ENCODE data around the gene DNAH14.

DNAH14 gene

DNA sequence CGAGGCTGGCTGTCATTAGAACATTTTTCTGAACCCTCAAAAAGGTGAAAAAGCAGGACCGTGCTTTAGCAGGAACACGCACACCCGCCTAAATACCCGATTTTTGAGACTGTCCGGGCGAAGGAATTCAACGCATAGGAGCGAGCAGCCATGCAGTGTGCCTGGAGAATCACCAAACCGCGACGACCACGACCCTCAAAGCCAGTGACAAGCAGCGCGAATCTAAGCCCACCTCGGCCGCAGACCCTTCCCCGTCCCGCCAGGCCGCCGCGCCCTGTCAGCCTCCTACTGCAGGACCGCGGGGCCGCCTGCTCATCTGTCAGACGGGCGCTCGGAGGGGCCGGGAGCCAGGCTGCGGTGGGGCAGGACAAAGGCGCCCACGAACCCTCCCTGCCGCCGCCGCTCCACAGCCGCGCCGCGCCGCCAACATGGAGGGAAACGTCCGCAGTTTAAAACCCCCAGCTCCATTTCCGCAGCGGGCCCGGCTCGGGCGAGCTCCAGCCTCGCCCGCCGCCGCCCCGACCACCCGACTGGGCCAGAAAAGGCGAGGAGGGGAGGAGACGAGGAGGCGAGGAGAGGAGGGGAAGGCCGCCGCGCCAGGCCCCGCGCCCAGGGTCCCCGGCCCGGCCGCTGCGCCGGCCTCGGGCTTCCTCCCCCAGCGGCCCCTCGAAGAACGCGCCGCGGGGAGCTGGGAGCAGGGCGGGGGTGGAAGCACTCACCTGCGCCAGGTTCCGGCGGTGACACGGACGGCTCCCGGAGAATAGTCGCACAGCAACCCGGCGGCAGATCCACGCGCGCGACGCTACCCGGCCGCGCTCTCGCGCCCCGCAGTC lies 498.0 kb downstream of the DNAH14 start, which contains the start of gene LBR:
TSS of gene LBR (minus strand) at position 804 of the 833 bp plus-strand sequence. CDS start 3,963 bp downstream, outside the sequence.
- DNase-seq: peak in 18 of 51 donors; percentile 31 to 73 (median 50)

DNA sequence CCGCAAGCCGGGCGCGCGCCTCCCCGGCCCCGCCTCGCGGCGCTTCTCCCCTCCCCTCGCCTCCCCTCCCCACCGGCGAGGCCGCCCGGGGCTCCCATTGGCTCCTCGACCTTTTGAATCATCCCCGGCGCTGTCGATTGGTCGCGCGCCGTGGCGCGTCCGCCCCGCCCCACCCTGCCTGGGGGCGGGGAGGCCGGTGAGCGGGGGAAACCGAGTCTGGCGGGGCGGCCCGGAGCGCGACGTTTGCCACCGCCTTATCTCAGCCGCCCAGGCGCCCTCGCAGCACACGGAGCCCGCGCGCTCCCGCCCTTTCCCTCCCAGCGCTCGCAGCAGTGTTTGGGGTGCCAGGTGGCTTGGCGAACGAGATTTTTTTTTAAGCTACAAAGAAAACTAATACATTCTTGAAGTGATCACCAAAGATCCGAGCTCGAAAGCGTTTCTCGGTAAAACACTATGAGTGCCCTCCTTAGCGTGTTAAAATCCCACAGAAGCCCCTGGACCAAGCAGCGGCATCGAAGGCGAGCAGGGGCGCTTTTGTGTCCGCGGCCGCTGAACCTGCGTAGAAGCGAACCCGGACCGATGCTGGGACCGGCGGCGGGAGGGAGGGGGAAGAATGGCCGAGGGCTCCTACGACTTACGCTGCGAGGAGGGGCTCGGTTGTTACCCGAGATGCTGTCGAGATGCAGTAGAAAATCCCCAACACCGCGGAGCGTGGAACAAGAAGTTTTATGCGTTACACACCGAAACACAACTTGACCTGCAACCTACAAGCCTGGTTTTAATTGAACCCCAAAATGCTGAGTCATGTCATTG lies 498.8 kb downstream of the DNAH14 start:
- DNase-seq: peak; percentile 50 to 97 (median 92)

DNA sequence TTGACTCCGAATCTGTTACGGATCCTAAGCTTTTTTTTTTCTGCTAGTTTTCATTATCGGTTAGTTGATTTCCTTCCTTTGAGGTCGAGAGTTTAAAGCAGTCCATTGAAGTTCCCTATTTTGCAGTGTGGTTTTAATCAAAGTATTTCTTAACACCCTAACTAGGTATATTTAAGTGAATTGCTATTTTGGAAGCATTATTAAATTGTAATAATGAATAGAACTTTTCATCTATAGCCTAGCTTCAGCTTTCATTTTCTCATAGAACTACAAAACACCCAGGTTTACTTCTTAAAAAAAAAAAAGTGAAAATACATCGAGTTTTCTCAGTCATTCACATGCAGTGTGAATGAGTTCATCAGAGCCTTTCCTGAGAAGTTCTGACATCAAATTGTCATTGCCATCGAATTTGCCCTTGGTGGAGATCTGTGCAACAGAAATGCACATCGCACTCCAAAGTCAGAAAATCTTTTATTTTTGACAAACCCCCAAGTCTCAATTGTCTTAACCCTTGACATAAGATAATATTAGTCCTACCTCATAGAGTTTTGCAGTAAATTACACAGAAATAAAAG lies 499.5 kb downstream of the DNAH14 start:
- no peak for DNase-seq

DNA sequence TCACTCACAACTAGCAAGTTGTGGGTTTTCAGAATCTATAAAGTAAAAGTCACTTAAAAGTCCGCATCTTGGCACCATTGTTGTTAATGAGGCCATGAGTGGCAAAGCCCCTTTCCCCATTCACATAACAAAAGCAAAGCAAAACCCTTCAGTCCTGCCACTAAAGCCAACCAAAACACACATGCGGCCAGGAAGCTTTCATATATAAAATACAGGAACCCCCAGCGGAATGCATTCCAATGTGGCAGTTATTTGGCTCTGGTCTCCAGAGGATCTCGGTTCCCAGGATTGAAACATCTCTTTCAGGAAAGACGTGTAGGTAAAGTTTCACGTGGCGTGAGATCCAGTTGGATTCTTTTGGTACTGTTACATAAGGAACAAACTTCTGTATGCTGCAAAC lies 500.8 kb downstream of the DNAH14 start:
- DNase-seq: no peak

DNA sequence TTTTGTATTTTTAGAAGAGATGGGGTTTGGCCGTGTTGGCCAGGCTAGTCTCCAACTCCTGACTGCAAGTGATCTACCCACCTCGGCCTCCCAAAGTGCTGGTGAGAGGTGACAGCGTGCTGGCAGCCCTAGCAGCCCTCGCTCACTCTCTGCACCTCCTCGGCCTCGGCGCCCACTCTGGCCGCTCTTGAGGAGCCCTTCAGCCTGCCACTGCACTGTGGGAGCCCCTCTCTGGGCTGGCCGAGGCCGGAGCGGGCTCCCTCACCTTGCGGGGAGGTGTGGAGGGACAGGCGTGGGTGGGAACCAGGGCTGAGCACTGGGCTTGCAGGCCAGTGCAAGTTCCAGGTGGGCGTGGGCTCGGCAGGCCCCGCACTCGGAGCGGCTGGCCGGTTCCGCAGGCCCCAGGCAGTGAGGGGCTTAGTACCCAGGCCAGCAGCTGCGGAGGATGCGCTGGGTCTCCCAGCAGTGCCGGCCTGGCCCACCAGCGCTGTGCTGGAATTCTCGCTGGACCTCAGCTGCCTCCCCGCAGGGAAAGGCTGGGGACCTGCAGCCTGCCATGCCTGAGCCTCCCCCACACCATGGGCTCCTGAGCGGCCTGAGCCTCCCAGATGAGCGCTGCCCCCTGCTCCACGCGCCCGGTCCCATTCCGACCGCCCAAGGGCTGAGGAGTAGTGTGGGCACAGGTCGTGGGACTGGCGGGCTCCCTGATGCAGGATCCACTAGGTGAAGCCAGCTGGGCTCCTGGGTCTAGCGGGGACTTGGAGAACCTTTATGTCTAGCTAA lies 501.8 kb downstream of the DNAH14 start:
- DNase-seq: no peak

DNA sequence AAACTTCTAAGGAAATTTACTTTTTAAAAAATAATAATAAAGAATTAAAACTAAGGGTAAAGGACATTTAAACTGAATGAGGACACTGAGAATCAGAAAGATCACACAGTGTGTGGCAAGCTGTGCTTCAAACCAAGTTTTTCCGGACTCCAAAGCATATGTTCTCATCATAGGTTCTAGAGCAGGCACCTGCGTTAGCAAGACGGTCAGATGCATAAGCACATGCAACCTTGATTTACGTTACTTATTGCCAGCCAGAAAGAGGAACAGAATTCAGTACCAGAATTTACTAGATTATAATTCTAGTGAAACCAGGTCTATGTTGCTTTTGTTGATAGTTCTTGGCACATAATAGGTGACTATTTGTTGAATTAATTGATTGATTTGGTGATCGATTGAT lies 504.6 kb downstream of the DNAH14 start:
- DNase-seq: no peak

DNA sequence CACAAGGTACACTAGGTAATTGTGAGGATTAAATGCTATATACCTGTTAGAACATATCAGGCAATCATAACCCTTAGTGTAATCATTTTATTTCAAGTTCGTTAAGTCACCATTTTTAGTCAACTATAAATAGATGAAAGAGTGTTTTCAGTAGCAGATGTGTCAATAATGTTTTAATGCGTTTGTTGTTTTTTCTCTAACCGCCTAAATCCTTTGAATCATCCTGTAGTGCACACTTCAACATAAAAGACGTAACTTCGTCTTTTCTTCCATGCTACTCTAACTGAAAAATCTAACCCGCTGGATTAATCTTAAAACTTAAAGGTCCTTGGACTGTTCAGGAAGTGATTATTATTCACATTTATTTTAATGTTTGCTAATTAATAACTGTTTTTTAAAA lies 505.6 kb downstream of the DNAH14 start:
- no peak for DNase-seq

DNA sequence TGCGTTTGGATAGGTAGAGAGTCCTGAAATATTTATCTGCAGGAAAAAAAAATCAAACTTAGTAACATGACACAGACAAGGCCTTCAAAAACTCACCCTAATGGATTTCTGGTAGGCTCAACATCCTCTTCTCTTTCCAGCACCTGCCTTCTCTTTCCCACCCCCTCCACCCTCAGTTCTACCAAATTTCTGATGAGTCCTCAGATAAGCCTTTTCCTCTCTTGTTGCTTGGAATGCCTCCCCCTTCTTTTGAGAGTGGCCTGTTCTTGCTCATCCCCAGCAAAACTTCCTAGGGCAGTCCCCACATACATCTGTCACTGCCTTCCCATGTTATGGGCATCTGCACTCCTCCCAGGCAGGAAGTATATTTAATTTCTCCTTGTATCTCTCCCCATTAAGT lies 506.0 kb downstream of the DNAH14 start:
- no peak for DNase-seq

DNA sequence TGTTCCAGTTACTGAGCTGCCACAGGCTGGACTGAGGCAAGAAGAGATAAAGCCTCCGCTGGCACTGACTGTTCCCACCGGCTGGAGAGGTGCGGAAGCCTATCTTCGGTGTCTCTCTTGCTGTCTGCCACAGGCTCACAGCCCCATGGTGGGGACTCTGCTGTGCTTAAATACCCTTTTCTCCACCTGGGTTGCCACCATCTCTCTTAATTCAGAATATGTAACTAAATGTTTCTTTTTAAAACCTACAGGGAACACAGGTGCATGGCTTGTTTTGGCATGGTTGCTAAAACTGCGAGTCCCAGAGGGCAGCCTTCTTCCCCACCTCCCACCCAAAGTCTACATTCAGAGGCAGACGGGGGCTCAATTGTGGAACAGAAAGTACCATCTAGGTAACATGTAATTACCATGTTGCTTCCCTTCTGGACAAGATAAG lies 506.5 kb downstream of the DNAH14 start:
- DNase-seq: no peak

DNA sequence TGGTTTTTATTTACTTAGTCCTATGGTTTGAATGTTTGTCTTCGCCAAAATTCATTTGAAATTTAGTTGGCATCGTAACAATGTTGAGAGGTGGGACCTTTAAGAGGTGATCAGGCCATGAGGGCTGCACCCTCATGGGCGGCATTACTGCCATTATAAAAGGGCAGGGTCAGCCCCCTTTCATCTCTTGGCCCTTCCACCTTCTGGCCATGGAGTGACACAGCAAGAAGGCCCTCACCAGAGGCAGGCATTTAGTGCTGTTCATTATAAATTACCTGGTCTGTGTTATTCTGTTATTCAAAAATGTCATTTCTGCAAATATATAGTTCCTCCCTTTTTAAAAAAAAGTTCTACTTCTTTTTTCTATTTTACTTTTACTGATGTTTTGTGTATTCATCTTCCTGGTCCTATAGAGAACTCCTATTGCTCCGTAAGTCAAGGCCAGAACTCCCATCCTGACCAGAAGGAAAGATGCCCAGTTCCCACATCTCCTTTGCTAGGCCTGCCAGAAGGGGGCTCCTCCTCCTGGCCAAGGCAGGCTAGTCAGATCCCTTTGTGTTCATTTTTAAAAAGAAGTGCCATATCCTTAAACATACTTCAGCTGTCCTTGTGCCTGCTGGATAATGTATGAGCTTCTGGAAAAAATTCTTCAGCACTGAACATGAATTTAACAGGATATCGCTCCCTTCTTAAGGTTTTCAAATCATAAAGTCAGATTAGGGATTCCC lies 508.4 kb downstream of the DNAH14 start:
- no peak for DNase-seq

DNA sequence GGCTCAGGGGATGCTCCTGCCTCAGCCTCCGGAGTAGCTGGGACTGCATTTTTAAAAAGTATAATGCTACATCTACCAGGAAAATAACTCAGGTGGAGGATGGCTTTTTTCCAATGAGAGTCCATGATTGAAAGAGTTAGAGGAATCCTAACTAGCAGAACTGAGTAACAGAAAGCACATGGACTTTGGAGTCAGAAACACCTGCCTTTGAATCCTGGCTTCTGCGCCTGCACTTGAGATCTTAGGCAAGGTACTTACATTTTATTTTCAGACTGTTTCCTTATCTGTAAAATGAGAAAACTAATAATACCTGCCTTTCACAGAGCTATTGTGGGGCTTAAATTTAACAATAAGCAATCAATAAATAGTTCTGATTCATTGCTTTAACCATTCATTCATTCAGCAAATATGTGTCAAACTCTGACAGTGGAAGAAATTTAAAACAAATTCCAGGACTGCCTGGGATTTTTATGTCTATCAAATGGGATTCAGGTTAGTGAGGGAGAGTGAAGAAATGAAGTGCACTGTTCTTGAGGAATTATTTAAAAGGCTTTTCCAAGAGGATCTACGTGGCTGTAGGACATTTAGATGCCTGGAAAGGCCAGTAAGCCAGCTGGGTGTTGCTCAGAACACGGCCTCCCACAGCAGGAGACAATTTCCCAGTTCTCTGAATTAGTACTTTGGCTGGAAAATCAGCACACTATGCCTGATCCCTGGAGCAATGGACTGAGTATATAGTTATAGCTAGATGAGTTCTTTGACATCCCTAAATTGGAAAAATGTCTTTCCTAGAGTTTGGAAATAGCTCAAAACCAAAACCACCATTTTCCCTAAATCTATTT lies 511.1 kb downstream of the DNAH14 start:
- DNase-seq: no peak

DNA sequence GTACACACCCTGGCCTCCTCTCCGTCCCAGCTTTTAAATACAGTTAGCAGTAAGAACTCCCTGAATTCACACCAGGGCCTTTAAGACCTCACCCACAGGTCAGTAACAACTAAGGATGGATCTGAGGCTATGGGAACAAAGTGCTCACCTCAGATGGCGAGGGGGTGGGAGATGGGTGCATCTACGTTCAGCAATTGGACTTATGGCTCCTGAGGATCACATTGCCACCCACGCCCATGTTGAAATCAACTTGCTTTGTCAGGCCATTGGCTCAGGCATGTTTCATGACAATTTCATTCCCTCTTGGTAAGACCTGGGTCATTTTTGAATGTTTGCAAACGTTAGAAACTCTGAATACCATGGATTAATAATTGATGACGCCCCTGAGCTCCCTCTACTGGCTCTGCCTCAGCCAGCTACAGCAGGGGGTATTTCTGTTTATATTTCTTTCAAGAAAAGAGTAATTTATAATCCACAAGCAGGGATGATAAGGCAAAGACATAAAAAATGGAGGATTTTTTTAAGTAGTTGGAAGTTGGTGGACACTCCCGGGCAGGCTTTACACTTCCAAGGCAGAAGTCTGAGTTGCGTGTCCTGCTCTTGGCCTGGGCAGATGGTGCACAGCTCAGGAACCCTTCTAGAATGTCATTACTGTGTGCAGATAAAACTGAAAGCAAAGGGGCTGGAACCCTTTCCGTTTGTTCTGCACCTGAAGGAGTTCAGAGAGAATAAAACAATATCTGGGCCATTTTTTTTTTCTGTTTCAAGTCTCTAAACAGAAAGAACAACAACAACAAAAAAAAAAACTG lies 512.0 kb downstream of the DNAH14 start:
- no peak for DNase-seq

DNA sequence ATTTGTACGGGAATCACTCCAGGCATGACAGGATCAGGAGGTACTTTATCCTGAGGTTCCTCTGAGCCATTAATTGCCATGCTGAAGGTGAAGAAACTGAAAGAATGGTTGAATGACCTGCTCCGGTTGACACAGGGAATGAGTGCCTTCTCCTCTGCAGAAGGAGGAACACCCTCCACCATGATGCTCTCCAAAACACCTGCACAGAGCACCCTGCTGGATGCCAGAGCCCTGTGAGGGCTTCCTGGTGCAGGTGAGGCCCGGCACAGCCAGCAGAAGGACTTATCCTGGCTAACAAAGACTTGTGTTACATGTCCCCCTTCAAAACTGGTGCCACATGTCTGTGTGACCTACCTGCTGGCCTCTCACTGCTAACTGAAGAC lies 512.6 kb downstream of the DNAH14 start:
- DNase-seq: no peak

DNA sequence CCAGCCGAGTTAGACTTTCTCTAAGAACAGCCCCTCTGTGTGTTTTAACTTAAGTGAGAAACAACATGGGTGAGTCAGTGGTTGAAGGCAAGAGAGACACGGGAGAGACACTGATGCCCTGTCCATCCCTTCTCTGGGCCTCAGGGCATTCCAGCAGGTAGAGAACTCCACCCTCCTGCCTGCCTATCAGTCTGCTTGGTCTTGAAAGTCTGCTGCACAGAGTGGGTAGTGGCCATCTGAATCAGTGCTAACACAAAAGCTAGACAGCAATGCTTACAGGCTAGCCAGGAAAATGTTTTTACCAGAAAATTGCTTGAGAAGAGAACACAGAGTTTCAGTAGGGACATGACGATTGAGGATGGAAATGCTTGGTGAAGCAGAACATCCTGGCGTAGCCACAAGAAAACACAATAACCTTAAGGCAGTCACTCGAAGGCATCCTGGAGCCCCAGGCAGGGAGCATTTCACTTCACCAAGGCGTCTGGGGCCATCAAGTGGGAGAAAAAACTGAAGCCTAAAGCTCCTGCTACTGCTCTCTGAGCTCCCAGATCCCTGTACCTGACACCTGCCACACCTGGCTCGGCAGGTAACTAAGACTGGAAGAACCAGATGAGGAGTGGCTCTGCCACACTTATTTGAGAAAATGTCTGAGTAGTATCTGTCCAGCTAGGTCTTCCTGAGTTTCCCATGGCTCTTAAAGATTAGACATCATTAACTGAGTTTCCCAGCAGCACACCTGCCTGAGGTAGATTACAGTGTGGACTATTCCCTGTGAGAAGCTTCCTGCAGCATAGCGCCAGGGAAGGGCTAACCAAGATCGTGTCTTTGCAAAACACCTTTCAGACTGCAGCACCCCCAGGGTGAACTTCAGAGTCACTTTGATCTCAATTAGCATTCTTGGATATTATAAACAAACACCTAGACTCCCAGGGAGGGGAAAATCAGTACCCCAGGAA lies 516.4 kb downstream of the DNAH14 start:
- DNase-seq: no peak

DNA sequence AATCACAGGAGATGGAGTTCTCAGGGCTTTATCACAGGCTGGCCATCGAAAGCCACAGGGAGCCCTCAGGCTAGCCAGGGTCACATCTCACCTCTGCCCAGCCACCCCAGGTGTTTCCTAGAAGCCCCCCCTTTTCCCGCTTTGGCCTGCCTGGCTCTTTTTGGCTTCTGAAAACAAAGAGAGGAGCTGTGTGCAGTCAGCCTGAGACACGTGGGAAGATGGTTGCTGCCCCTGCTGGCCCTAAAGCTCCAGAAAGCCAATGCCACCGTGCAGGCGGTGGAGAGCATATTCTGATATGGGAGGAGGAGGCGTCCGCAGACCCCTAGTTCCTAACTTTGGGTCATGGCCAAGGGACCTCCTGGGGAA lies 517.1 kb downstream of the DNAH14 start:
- no peak for DNase-seq

DNA sequence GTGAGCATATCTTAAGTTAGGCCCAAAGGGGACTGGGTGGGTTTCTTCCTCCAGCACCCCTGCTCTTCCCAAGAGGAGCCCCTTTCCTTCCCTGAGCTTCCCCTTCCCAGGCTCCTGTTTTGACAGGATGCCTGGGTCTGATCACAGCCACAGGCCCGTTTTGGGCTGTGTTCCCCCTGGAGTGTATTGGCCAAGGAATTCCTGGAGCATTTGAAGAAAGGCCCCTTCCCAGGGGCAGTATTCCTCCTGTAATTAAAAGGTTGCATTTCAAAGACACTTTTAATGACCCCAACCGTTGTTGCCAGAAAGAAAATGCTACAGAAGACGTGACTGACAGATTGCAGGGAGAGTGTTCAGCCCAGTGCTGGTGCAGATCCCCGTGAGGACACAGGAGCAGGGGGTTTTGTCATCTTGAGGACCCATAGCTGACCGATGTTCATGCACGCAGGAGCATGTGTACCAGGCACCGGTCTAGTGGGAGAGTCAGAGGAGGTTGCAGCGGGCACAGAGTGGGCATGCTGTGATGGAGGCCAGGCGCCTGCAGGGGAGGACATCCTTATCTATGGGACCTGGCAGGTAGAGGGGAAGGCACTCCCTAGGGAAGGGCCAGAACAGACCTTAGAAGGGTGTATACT lies 517.6 kb downstream of the DNAH14 start:
- DNase-seq: peak in 1 of 51 donors; percentile 35

DNA sequence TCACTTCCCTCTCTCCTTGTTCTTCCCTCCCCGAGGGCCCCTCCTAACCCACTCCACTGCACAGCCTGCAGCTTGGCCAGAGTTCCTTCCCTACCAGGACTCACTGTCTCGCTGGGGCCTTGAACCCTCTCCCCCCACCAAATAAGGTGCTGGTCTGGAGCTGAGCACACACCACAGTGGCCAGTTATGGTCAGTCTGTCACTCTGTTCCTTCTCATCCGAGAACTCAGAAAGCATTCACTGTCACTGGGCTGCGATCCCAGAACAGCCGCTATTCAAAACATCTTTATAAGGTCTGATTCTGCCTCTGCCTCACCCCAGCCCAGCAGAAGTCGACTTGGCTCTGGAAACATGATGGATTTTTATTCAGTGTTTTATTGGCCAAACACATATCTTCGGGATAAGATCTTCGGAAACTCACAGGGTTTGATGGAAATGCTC lies 518.2 kb downstream of the DNAH14 start:
- peak in 38 of 51 donors; percentile 20 to 85 (median 49) for DNase-seq
